Kidney (tissue), 14 donors: ENCODE measurements around the gene ARID5B. TPM values are rescaled to one million over a fixed set of nuclear protein-coding genes. Genes with fewer than 3 reads are reported as not detected.

Source experiments
- DNase-seq, 5 donors: peaks; one replicate each; pipeline ENCODE4 v3.0.0-alpha.2; 2013 to 2020
- FAIRE-seq: peaks from 2 replicates; lab custom pipeline; 2012; peaks lifted over from hg19 to GRCh38; lab: Jason Lieb, UNC
- H3K27ac ChIP-seq, 2 donors: one replicate each; pipeline ENCODE4 v1.7.0; 2013; ENCODE audit warnings: low read depth in 2 of 2, low read length in 2 of 2, inconsistent platforms in 1 of 2
- H3K27me3 ChIP-seq: one replicate; pipeline ENCODE4 v1.7.1; 2013; ENCODE audit warnings: low read length, inconsistent platforms; ENCODE audit not compliant: control insufficient read depth, insufficient read depth
- H3K36me3 ChIP-seq, 3 donors: one replicate each; pipeline versions ENCODE4 v1.7.0 to v1.7.1; 2013; ENCODE audit warnings: low read length in 3 of 3, control low read depth in 1 of 3, inconsistent platforms in 1 of 3; ENCODE audit not compliant: insufficient read depth in 3 of 3, control insufficient read depth in 2 of 3
- H3K4me1 ChIP-seq, 3 donors: one replicate each; pipeline versions ENCODE4 v1.7.0 to v1.7.1; 2013; ENCODE audit warnings: low read length in 3 of 3, inconsistent platforms in 1 of 3, low read depth in 1 of 3; ENCODE audit not compliant: control insufficient read depth in 2 of 3, insufficient read depth in 2 of 3
- H3K4me3 ChIP-seq, 3 donors: one replicate each; pipeline versions ENCODE4 v1.7.0 to v1.8.1; 2013; ENCODE audit warnings: low read length in 3 of 3, control low read depth in 1 of 3, inconsistent platforms in 1 of 3
- H3K9ac ChIP-seq, 3 donors: one replicate each; pipeline versions ENCODE4 v1.7.0 to v1.7.1; 2013; ENCODE audit warnings: low read length in 3 of 3, control low read depth in 1 of 3, inconsistent platforms in 1 of 3
- H3K9me3 ChIP-seq, 3 donors: one replicate each; pipeline versions ENCODE4 v1.7.0 to v1.7.1; 2013; ENCODE audit warnings: low read length in 3 of 3, control low read depth in 1 of 3, inconsistent platforms in 1 of 3; ENCODE audit not compliant: control insufficient read depth in 2 of 3, insufficient read depth in 1 of 3
- CTCF ChIP-seq: IDR thresholded peaks from 3 replicates; pipeline ENCODE4 v1.5.1; 2012; ENCODE audit warnings: mild to moderate bottlenecking, moderate library complexity, borderline replicate concordance; ENCODE audit not compliant: insufficient read depth; ENCODE audit errors: extremely low read depth
- intact Hi-C: fragments of 100-400 bp; cut with DNase I; formaldehyde crosslinking; loops from one replicate; pipeline ENCODE4 v1.11.1; 2022
- polyA plus RNA-seq: library from polyadenylated mRNA; stranded (reverse); fragments of 350-450 nt; fragmentation: Illumina TruSeq; extraction: RNeasy Lipid Tissue Mini Kit (QIAGEN cat#74804); gene quantifications from one replicate; pipeline ENCODE4 v1.2.3, GENCODE V29; 2014; ENCODE audit warnings: low read depth, low replicate concordance; ENCODE audit not compliant: insufficient read depth
- total RNA-seq: library from RNA; stranded (reverse); fragmentation: NEBNext Ultra II Directional; extraction: Animal tissue kit (Norgen Biotek cat#: 25700); gene quantifications from one replicate; pipeline ENCODE4 v1.2.1, GENCODE V29; 2021
- donor health status: control.
- donor health status: control.
- donor health status: control.
- donor health status: control.
- donor health status: control.
- donor health status: DM: yes; HTN: yes; CAD: no.
- donor health status: Normal renal cell carcinoma (clear cell type).

Gene ARID5B
- total and polyA plus RNA-seq, 2 donors from 2014 or later: 8.6 to 77.9 TPM

- intact Hi-C loops: no loop called here
- peak in 2 of 5 donors; percentile 25 to 29 for DNase-seq
- Histone ChIP-seq H3K9me3 (no peaks in the 10 kb centered on the region), H3K36me3 (peaks cover 0 to 21% (median 18%) of the 10 kb centered on the region in 3 donors), H3K4me1 (peaks cover 16 to 38% (median 27%) of the 10 kb centered on the region in 3 donors), H3K4me3 (no peak overlapping the region), H3K27me3 (no peaks in the 10 kb centered on the region), H3K27ac (peak overlapping the region in 1 of 2 donors; percentile 14), H3K9ac (no peak overlapping the region)
- no peak for TF ChIP-seq CTCF
- no peak for FAIRE-seq
Measured at GRCh38 chr10:62081341-62082270, 180.1 kb downstream of the ARID5B start.

GRCh38 chr10:62082271-62082656 is 180.8 kb downstream of the ARID5B start:
- H3K9ac ChIP-seq: no peak overlapping the region
- peaks cover 16 to 32% (median 23%) of the 10 kb centered on the region in 3 donors for H3K4me1 ChIP-seq
- H3K27ac ChIP-seq: peak overlapping the region in 1 of 2 donors; percentile 79
- TF ChIP-seq CTCF: no peak
- FAIRE-seq (no peak), DNase-seq (no peak)
- no peaks in the 10 kb centered on the region for H3K27me3 ChIP-seq
- H3K4me3 ChIP-seq: no peak overlapping the region
- intact Hi-C loops: no loop called here
- peaks cover 0 to 23% (median 18%) of the 10 kb centered on the region in 3 donors for H3K36me3 ChIP-seq
- no peaks in the 10 kb centered on the region for H3K9me3 ChIP-seq

- intact Hi-C loops: no loop called here
- no peaks in the 10 kb centered on the region for H3K27me3 ChIP-seq
- no peak for FAIRE-seq
- H3K4me1 ChIP-seq: peaks cover 16 to 31% (median 23%) of the 10 kb centered on the region in 3 donors
- H3K9ac ChIP-seq: no peak overlapping the region
- TF ChIP-seq CTCF: no peak
- peaks cover 0 to 24% (median 18%) of the 10 kb centered on the region in 3 donors for H3K36me3 ChIP-seq
- H3K4me3 ChIP-seq: peak overlapping the region in 1 of 3 donors; percentile 26
- DNase-seq: peak in 2 of 5 donors; percentile 56 to 70
- H3K27ac ChIP-seq: peak overlapping the region; percentile 60 to 79
- no peaks in the 10 kb centered on the region for H3K9me3 ChIP-seq
Measured at GRCh38 chr10:62082729-62083411, 181.4 kb downstream of the ARID5B start.
